Measurements from ENCODE around the gene ABCC9. TPM values are rescaled to one million over a fixed set of nuclear protein-coding genes. Genes with fewer than 3 reads are reported as not detected.

Gene ABCC9
- total RNA-seq, 1 experiment from 2014 or later: not detected

GRCh38 chr12:21814814-21815213, 126.4 kb downstream of the ABCC9 start:
- DNase-seq: no peak

More at GRCh38 chr12:21814814-21815213, 126.4 kb downstream of the ABCC9 start:
- Histone ChIP-seq H3K14ac (ENCODE audit: insufficient read depth, low read length) (no peak overlapping the region), H3K4me2 (ENCODE audit: insufficient read depth, insufficient read length, low read length) (no peak overlapping the region), H3K18ac (ENCODE audit: insufficient read length, low read depth, low read length) (no peak overlapping the region), H3T11ph (ENCODE audit: low read length) (no peak overlapping the region), H3K56ac (ENCODE audit: insufficient read length, low read depth, low read length) (no peak overlapping the region), H4K20me1 (ENCODE audit: control insufficient read depth, insufficient read depth, insufficient read length) (no peaks in the 10 kb centered on the region), H3K9ac (ENCODE audit: extremely low read depth, insufficient read length, low read length) (no peak overlapping the region), H2BK120ac (ENCODE audit: low read depth, low read length, poor library complexity, severe bottlenecking) (no peak overlapping the region), H4K8ac (replicated peaks; ENCODE audit: insufficient read length, low read depth, low read length) (no peak overlapping the region), H3K4ac (ENCODE audit: low read depth, low read length) (no peak overlapping the region), H3K79me1 (ENCODE audit: insufficient read depth, low read depth, low read length, poor library complexity, severe bottlenecking) (no peaks in the 10 kb centered on the region), H2AFZ (ENCODE audit: low read length) (no peak overlapping the region), H2BK15ac (ENCODE audit: low read depth, low read length) (no peak overlapping the region), H4K91ac (ENCODE audit: insufficient read length, low read depth, low read length) (no peak overlapping the region), H3K27me3 (ENCODE audit: insufficient read depth, low read length) (no peaks in the 10 kb centered on the region), H3K27ac (ENCODE audit: insufficient read length, low read depth, low read length) (no peak overlapping the region), H3K79me2 (ENCODE audit: insufficient read depth, low read length) (no peaks in the 10 kb centered on the region), H2BK12ac (ENCODE audit: insufficient read length, low read depth, low read length) (no peak overlapping the region), H2AK5ac (ENCODE audit: insufficient read length, low read length) (no peak overlapping the region), H4K5ac (ENCODE audit: insufficient read length, low read depth, low read length) (no peak overlapping the region), H2BK20ac (ENCODE audit: low read depth, low read length, poor library complexity, severe bottlenecking) (no peak overlapping the region), H3K23ac (ENCODE audit: insufficient read length, low read depth, low read length) (no peak overlapping the region), H2BK5ac (ENCODE audit: insufficient read length, low read length) (no peak overlapping the region), H3K9me3 (ENCODE audit: control insufficient read depth, low read depth, low read length) (no peaks in the 10 kb centered on the region), H3K23me2 (ENCODE audit: insufficient read length, low read depth, low read length, poor library complexity, severe bottlenecking) (no peaks in the 10 kb centered on the region), H3K4me1 (ENCODE audit: insufficient read depth, low read length) (no peaks in the 10 kb centered on the region)
- no peaks in the 10 kb centered on the region for H3K4me1 Mint-ChIP-seq
- H3K27ac Mint-ChIP-seq: no peak overlapping the region
- no peak for TF ChIP-seq CTCF (conservative IDR thresholded peaks at IDR 0.05)
- no peaks in the 10 kb centered on the region for H3K27me3 Mint-ChIP-seq (ENCODE audit: low read depth)
- no peaks in the 10 kb centered on the region; a peak in 1 of 5 replicates for H3K9me3 Mint-ChIP-seq
- H3K36me3 Mint-ChIP-seq (ENCODE audit: insufficient read depth in 1 of 3, low read depth in 3 of 3): no peaks in the 10 kb centered on the region
- no CpG with 5 or more reads among the region's 3 CpGs for WGBS (ENCODE audit: extremely low coverage, insufficient read length, low lambda C conversion rate)
- no peak overlapping the region for H3K4me3 Mint-ChIP-seq

Data from H9 (cell line).